GM12878 (cell line): ENCODE data around the gene CLEC20A. TPM values are rescaled to one million over a fixed set of nuclear protein-coding genes. Genes with fewer than 3 reads are reported as not detected.

Experiments used
- BRCA1 ChIP-seq: IDR thresholded peaks from 2 replicates; pipeline ENCODE4 v1.6.1; 2011; ENCODE audit warnings: low read depth, low read length, improper control_type of control experiment
- CEBPZ ChIP-seq: fragments of 150-350 bp; IDR thresholded peaks from 2 replicates; pipeline ENCODE4 v1.6.1; 2016; ENCODE audit warnings: low read depth, low read length
- PML ChIP-seq: IDR thresholded peaks from 2 replicates; pipeline ENCODE4 v1.6.1; 2012; ENCODE audit warnings: low read length, inconsistent platforms
- POLR2A ChIP-seq: IDR thresholded peaks from 2 replicates; pipeline ENCODE4 v1.6.1; 2011; ENCODE audit warnings: low read depth, mild to moderate bottlenecking, low read length
- USF2 ChIP-seq: IDR thresholded peaks from 2 replicates; pipeline ENCODE4 v1.6.1; 2011; ENCODE audit warnings: low read depth, low read length, improper control_type of control experiment, borderline replicate concordance
- ZBTB40 ChIP-seq: fragments of 450-650 bp; IDR thresholded peaks from 2 replicates; pipeline ENCODE4 v1.6.1; 2016; ENCODE audit warnings: mild to moderate bottlenecking, moderate library complexity, borderline replicate concordance
- ZSCAN29 ChIP-seq: fragments of 450-650 bp; IDR thresholded peaks from 2 replicates; pipeline ENCODE4 v1.6.1; 2017; ENCODE audit warnings: mild to moderate bottlenecking, moderate library complexity
- polyA plus RNA-seq, 11 experiments: library from polyadenylated mRNA; depleted of rRNA in 4 of 11; unstranded in 6 of 11; stranded (reverse) in 5 of 11; fragments of >200 nt; fragmentation: Nextera tagmentation in 4 of 11; fragmentation: Illumina TruSeq in 1 of 11; extraction: Ambion mirVana in 4 of 11; extraction: Trizol in 1 of 11; gene quantifications; 1 replicate in 1 of 11; 2 replicates in 10 of 11; pipeline versions ENCODE4 v1.2.1 to v1.2.3, GENCODE V29; 2011 to 2016; ENCODE audit warnings: inconsistent platforms in 2 of 11, missing spikeins in 2 of 11, low read depth in 1 of 11
- total RNA-seq, 4 experiments: library from RNA; depleted of rRNA in 3 of 4; stranded (reverse); fragments of >200 nt in 3 of 4; fragmentation: Illumina TruSeq in 1 of 4; extraction: Trizol in 1 of 4; gene quantifications; 2 replicates each; pipeline versions ENCODE4 v1.2.1 to v1.2.3, GENCODE V29; 2013 to 2021

CLEC20A gene
- total and polyA plus RNA-seq, 10 of the 15 experiments (the other 5 are each of a cell fraction or from before 2014, with no cell fraction given) = not detected

- TF ChIP-seq CEBPZ (no peak), ZSCAN29 (no peak), BRCA1 (no peak), POLR2A (no peak), ZBTB40 (no peak), PML (no peak), USF2 (no peak)
Observed at GRCh38 chr1:178527117-178527516, 30.4 kb upstream of the CLEC20A start (continued).
